ENCODE data around the gene DTX1. TPM values are rescaled to one million over a fixed set of nuclear protein-coding genes. Genes with fewer than 3 reads are reported as not detected.
A peak's percentile ranks its signal among the peaks of the same experiment; 100 is the strongest.

DTX1 gene
- total RNA-seq, 3 donors from 2014 or later: 7.9 to 46.6 (median 20.0) TPM

DNA sequence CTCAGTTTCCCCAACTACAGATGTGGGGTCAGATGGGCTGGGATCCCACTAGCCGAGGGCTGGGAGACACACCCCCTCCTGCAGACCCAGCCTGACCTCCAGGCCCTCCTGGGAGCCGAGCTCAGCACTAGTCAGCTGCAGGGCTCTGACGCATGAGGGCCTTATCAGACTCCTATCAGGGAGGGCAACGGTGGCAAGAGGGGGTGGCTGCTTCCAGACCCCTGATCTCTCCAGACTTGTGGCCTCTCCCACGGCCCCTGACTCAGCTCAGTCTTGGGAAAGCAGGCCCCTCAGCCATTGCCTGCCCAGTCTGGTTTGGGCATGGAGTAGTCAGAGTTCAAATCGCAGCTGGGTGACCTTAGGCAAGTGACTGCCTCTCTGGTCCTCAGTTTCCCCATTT, 76.5 kb downstream of the DTX1 start:
- TF ChIP-seq CTCF (IDR thresholded peaks at IDR 0.05) (no peak), POLR2A (IDR thresholded peaks at IDR 0.05) (no peak), POLR2AphosphoS5 (IDR thresholded peaks at IDR 0.05) (no peak)
- Histone ChIP-seq H3K4me3 (no peak overlapping the region), H3K9me3 (no peaks in the 10 kb centered on the region), H3K27ac (no peak overlapping the region), H3K27me3 (peaks cover 0 to 12% of the 10 kb centered on the region in 2 donors), H3K4me1 (no peaks in the 10 kb centered on the region), H3K36me3 (no peaks in the 10 kb centered on the region)
- DNase-seq (ENCODE audit: low spot score in 2 of 2): no peak
- intact Hi-C loops (cut with DNase I; ENCODE audit: low total_unique reads): no loop called here

DNA sequence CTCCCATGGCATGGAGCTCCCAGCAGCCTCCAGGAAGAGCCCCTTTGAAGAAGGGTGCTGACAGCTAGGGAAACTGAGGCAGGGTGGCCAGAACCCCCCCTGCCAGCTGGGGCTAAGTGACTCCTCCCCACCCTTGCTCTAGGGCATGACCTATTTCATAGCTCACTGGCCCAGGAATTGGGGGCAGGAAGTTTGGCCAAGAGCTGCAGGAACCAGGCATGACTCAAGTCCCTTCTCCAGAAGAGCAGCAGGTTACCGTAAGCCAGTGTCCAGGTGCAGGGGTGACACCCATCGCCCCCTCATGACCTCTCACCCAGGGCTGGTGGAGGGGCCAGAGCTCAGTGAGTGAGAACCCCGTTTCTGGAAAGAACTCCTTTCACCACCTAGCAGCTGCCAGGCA, 77.1 kb downstream of the DTX1 start:
- Histone ChIP-seq H3K27me3 (peaks cover 0 to 12% of the 10 kb centered on the region in 2 donors), H3K9me3 (no peaks in the 10 kb centered on the region), H3K4me3 (no peak overlapping the region), H3K27ac (no peak overlapping the region), H3K4me1 (no peaks in the 10 kb centered on the region), H3K36me3 (no peaks in the 10 kb centered on the region)
- no peak for DNase-seq (ENCODE audit: low spot score in 2 of 2)
- TF ChIP-seq POLR2AphosphoS5 (IDR thresholded peaks at IDR 0.05): no peak
- TF ChIP-seq POLR2A (IDR thresholded peaks at IDR 0.05): no peak
- TF ChIP-seq CTCF (IDR thresholded peaks at IDR 0.05): no peak
- intact Hi-C loops (cut with DNase I; ENCODE audit: low total_unique reads): no loop called here

DNA sequence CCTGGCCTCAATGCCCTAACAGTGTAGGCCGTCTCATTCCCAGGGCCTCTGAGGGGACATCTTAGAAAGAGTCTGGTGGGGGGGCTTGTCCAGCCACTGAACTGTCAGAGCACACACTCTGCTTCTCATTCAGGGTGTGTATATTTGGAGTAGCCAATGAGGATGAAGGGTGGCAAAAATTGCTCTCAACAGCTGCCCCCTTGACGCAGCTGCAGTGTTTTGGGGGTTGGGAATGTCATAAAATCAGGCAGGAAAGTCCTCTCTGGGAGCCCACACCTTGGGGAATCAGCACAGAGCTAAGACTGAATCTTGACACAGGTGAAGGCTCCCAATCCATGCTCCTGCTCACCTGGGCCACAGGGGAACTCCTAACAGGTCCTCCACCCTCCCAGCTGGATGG, 77.5 kb downstream of the DTX1 start:
- Histone ChIP-seq H3K4me1 (no peaks in the 10 kb centered on the region), H3K36me3 (no peaks in the 10 kb centered on the region), H3K27me3 (peaks cover 0 to 12% of the 10 kb centered on the region in 2 donors), H3K9me3 (no peaks in the 10 kb centered on the region), H3K27ac (no peak overlapping the region), H3K4me3 (no peak overlapping the region)
- intact Hi-C loops (cut with DNase I; ENCODE audit: low total_unique reads): no loop called here
- TF ChIP-seq POLR2A (IDR thresholded peaks at IDR 0.05): no peak
- TF ChIP-seq POLR2AphosphoS5 (IDR thresholded peaks at IDR 0.05): no peak
- TF ChIP-seq CTCF (IDR thresholded peaks at IDR 0.05): no peak
- no peak for DNase-seq (ENCODE audit: low spot score in 2 of 2)

- no peaks in the 10 kb centered on the region for H3K4me1 ChIP-seq
- H3K4me3 ChIP-seq: peak overlapping the region in 2 of 3 donors; percentile 51 to 61
- no peak for TF ChIP-seq CTCF (IDR thresholded peaks at IDR 0.05)
- TF ChIP-seq POLR2A (IDR thresholded peaks at IDR 0.05): no peak
- TF ChIP-seq POLR2AphosphoS5 (IDR thresholded peaks at IDR 0.05): no peak
- H3K36me3 ChIP-seq: no peaks in the 10 kb centered on the region
- intact Hi-C loops (cut with DNase I; ENCODE audit: low total_unique reads): no loop called here
- no peaks in the 10 kb centered on the region for H3K9me3 ChIP-seq
- no peak for DNase-seq (ENCODE audit: low spot score in 2 of 2)
- H3K27ac ChIP-seq: no peak overlapping the region
- H3K27me3 ChIP-seq: peaks cover 0 to 12% of the 10 kb centered on the region in 2 donors
These were observed 78.0 kb downstream of the DTX1 start for GRCh38 chr12:113134521-113134951.

GRCh38 chr12:113135178-113136127, 78.9 kb downstream of the DTX1 start, which contains the start of gene RASAL1:
RASAL1 (minus strand) TSS chr12:113135761; CDS start chr12:113135462, 299 bp downstream.
- H3K27me3 ChIP-seq: peaks cover 0 to 12% of the 10 kb centered on the region in 2 donors
- peak within 1 kb of the TSS in 2 of 3 donors; percentile 51 to 61 for H3K4me3 ChIP-seq
- no peak for TF ChIP-seq POLR2AphosphoS5 (IDR thresholded peaks at IDR 0.05)
- peak in 1 of 3 donors; percentile 25 for TF ChIP-seq CTCF (IDR thresholded peaks at IDR 0.05)
- no peaks in the 10 kb centered on the region for H3K9me3 ChIP-seq
- no peaks in the 10 kb centered on the region for H3K36me3 ChIP-seq
- H3K27ac ChIP-seq: peak within 1 kb of the TSS; percentile 32 to 46
- intact Hi-C loops (cut with DNase I; ENCODE audit: low total_unique reads): no loop called here
- no peaks in the 10 kb centered on the region for H3K4me1 ChIP-seq
- peak in 1 of 2 donors; percentile 60 for DNase-seq (ENCODE audit: low spot score in 2 of 2)
